RWPE1 (cell line): ENCODE results near the gene IL15RA.

Experiments
- CTCF ChIA-PET: fragments of 350-600 bp; sonication (Branson Sonifier 250); formaldehyde crosslinking; extraction: SDS; loops from one replicate; lab custom pipeline; 2021; lab: Yijun Ruan, JAX
- POLR2A ChIA-PET: fragments of 400-600 bp; formaldehyde crosslinking; extraction: SDS; loops from one replicate; lab custom pipeline; 2020; ENCODE audit warnings: antibody characterized with exemption; ENCODE audit not compliant: low non-redundant PET; lab: Yijun Ruan, JAX
- DNase-seq: peaks from one replicate; pipeline ENCODE4 v3.0.0; 2012; ENCODE audit warnings: low spot score
- H3K27ac ChIP-seq: fragments of 450-650 bp; 2 replicates; pipeline ENCODE4 v1.5.1; 2017
- TF ChIP-seq, protein P1 (sequence below): fragments of 450-650 bp; conservative IDR thresholded peaks from 2 replicates; pipeline ENCODE4 v1.5.1; 2017; ENCODE audit warnings: low read depth, mild to moderate bottlenecking

The IL15RA gene

DNA sequence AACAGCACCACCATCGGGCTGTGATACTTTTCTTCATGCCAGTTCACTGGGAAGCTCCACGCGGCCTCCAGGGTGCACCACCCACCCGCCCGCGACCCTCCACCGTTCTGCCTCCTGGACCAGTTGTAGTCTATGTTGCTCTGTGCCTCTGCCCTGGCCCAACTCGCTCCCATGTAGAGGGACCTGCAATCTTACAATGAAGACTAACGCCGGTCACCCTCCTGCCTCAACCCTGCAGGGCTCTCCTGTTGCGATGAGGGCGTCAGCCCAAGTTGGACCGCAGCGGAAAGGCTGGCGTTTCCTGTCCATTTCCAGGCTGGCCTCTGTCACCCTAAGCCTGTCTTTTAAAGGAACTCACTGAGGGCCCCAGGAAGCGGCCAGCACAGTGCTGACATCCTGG, 34.9 kb downstream of the IL15RA start:
- ChIA-PET POLR2A (no interaction called here), CTCF (no interaction called here)
- H3K27ac ChIP-seq: peak overlapping the region; percentile 51
- no peak for DNase-seq
- TF ChIP-seq, protein P1, sequence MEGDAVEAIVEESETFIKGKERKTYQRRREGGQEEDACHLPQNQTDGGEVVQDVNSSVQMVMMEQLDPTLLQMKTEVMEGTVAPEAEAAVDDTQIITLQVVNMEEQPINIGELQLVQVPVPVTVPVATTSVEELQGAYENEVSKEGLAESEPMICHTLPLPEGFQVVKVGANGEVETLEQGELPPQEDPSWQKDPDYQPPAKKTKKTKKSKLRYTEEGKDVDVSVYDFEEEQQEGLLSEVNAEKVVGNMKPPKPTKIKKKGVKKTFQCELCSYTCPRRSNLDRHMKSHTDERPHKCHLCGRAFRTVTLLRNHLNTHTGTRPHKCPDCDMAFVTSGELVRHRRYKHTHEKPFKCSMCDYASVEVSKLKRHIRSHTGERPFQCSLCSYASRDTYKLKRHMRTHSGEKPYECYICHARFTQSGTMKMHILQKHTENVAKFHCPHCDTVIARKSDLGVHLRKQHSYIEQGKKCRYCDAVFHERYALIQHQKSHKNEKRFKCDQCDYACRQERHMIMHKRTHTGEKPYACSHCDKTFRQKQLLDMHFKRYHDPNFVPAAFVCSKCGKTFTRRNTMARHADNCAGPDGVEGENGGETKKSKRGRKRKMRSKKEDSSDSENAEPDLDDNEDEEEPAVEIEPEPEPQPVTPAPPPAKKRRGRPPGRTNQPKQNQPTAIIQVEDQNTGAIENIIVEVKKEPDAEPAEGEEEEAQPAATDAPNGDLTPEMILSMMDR: no peak

DNA sequence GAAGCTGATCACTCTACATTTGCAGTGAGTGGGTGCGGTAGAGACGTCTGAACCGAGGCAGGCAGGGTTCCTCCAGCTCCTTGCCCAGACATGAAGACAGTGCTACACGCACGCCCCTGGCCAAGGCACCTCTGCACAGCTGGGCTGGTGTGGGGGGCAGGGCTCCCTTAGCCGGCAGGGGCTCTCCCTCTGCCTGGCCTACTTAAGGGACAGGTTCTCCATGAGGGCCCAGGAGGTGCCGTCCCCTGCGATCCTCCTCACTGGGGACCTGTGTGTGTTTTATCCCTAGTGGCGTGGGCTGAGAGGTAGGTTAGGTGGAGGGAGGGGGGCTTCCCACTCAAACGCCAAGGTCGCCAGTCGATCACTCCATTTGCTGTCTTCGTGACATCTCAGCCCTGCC, 35.3 kb downstream of the IL15RA start:
- ChIA-PET CTCF (interaction anchor here (0.7 kb wide), 1 partner anchor 27 kb away, joined by 5 read pairs; no protein-coding TSS in a partner anchor), POLR2A (no interaction called here)
- no peak for DNase-seq
- peak overlapping the region; percentile 51 for H3K27ac ChIP-seq
- TF ChIP-seq, protein P1: no peak

DNA sequence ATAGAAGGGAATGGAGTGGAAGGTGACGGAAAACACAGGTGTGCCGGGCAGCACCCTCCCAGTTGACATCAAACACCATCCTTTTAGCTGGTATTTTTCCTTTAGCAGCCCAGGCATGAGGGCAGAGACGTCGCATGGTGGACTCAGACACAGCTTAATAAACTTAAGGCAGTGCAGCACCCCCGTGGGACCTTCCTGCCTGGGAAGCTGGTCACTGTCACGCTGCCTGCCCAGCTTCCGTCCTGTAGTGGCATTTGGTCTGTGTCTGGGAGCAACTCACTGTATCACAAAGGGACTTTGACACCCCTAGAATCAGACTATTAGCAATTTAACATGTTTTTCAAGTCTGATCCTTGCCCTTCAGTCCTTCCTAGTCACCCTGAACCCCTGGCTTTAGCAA, 35.8 kb downstream of the IL15RA start:
- H3K27ac ChIP-seq: peak overlapping the region; percentile 51
- TF ChIP-seq, protein P1: no peak
- CTCF ChIA-PET: interaction anchor here (0.7 kb wide), 1 partner anchor 28 kb away, joined by 5 read pairs; no protein-coding TSS in a partner anchor
- DNase-seq: no peak
- POLR2A ChIA-PET: no interaction called here

DNA sequence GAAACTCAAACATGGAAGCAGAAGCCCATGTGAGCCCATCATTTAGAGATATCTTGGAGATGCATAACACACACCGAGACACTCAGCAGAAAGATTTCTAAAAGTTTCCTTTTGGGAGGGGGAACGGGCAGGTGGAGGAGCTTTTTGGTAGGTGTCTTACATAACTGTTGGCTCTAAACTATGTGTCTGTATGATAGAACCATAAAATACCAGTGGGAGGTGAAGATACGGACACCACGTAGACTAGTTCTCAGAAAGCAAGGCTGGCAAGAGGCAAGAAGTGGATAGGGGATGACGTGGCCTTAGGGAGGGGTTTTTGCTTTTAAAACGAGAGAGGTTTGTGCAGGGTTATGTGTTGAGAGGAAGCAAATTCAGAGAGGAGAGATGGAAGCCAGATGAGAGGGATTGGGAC, 36.5 kb downstream of the IL15RA start:
- POLR2A ChIA-PET: no interaction called here
- no peak for DNase-seq
- TF ChIP-seq, protein P1: no peak
- H3K27ac ChIP-seq: 0 out of 2 replicates have a peak overlapping the region, but pooled peaks have one; percentile 6
- CTCF ChIA-PET: no interaction called here

DNA sequence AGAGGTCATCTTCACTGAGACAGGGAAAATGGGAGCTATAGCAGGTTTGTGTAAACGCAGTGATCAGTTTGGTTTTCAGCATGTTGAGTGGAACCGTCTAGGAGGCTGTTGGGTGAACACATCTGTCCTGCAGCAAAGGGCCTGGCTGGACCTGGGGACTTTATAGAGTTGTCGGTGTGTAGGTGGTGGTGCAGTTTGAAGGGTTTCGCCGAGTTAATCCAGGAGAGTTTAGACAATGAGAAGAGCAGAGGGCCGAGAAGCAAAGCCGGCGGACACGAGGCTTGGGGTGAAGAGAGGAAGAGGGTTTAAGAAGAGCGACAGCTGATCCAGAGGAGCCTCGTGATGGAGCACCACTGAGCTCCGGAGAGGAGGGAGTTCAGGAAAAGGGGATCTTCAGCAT, 39.1 kb downstream of the IL15RA start:
- no peak overlapping the region for H3K27ac ChIP-seq
- ChIA-PET CTCF (no interaction called here), POLR2A (no interaction called here)
- TF ChIP-seq, protein P1: no peak
- no peak for DNase-seq

DNA sequence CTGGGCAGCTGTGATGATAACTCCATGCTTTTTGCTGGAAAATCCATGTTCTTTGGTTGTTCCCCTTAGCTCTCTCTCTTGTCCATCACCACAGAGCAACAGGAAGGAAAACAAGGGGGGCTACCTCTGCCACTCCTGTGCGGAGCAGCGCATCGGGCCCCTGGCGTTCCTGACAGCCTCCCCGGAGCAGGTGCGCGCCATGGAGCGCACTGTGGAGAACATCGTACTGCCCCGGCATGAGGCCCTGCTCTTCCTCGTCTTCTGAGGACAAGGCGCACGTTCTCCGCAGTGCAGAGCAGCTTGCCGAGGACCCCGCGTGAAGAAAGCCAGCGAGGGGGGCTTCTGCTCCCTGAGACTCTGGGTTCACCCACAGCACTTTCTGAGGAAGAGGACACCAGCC, 40.3 kb downstream of the IL15RA start:
- no peak for DNase-seq
- ChIA-PET CTCF (no interaction called here), POLR2A (no interaction called here)
- H3K27ac ChIP-seq: no peak overlapping the region
- TF ChIP-seq, protein P1: no peak
